ENCODE measurements around the gene EPG5.

The EPG5 gene

DNA sequence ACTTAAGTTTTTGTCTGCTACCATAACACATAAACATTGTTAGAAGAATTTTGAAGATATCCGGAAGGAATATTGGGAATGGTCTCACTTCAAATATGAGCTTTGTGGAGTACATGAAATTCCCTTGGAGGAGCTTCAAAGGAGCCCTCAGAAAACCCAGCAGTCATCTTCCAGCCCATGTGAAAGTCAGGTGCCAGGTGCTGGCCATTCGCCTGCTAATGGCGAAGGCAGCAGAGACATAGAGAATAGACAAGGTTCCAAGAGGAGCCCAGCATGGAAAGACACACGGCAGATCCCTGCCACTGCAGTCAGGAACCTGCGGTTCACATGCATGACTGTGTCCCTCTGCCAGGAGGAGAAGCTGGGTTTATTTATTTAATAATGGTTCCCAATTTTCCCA, 40.0 kb upstream of the EPG5 start:
- TF ChIP-seq, protein P1, sequence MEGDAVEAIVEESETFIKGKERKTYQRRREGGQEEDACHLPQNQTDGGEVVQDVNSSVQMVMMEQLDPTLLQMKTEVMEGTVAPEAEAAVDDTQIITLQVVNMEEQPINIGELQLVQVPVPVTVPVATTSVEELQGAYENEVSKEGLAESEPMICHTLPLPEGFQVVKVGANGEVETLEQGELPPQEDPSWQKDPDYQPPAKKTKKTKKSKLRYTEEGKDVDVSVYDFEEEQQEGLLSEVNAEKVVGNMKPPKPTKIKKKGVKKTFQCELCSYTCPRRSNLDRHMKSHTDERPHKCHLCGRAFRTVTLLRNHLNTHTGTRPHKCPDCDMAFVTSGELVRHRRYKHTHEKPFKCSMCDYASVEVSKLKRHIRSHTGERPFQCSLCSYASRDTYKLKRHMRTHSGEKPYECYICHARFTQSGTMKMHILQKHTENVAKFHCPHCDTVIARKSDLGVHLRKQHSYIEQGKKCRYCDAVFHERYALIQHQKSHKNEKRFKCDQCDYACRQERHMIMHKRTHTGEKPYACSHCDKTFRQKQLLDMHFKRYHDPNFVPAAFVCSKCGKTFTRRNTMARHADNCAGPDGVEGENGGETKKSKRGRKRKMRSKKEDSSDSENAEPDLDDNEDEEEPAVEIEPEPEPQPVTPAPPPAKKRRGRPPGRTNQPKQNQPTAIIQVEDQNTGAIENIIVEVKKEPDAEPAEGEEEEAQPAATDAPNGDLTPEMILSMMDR (IDR thresholded peaks at IDR 0.05; ENCODE audit: control insufficient read depth, extremely low read depth, insufficient read depth) = no peak
- no peak overlapping the region for H3K4me3 ChIP-seq (ENCODE audit: low read depth, low read length)
- no peak for DNase-seq (ENCODE audit: low read depth)

DNA sequence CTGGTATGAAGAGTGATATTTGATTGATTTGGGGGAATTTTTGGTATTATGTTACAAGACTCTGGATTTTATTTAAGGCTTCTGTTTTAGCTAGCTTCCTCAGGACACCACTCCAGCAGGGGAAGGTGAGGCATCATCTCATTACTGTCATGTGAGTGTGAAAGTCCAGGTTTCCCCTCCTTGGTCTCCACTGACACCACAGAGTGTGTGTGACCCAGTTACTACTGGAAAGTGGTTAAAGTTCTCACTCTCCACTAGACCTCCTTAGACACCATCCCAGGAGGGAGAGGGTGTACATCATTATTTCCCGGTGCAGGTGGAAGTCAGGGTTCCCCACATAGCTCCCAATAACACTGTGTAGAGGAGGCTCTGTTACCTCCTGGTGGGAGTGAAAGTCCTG, 35.8 kb upstream of the EPG5 start:
- TF ChIP-seq, protein P1 (IDR thresholded peaks at IDR 0.05; ENCODE audit: control insufficient read depth, extremely low read depth, insufficient read depth) = no peak
- H3K4me3 ChIP-seq (ENCODE audit: low read depth, low read length) = no peak overlapping the region
- no peak for DNase-seq (ENCODE audit: low read depth)

DNA sequence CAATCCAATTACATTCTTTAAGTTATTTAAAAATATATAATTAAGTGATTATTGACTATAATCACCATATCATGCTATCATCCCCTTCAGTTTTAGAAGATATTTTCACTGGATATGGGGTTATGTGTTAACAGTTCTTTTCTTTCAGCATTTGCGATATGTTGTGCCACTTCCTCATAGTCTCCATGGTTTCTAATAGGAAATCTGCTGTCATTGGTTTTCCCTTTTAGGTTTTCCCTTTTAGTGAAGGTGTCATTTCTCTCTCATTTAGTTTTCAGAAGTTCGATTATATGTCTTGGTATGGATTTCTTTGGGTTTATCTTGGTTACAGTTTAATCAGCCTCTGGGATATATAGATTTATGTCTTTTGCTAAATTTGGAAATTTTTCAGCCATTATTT, 34.8 kb upstream of the EPG5 start:
- no peak for DNase-seq (ENCODE audit: low read depth)
- TF ChIP-seq, protein P1 (IDR thresholded peaks at IDR 0.05; ENCODE audit: control insufficient read depth, extremely low read depth, insufficient read depth) = no peak
- H3K4me3 ChIP-seq (ENCODE audit: low read depth, low read length) = no peak overlapping the region

DNA sequence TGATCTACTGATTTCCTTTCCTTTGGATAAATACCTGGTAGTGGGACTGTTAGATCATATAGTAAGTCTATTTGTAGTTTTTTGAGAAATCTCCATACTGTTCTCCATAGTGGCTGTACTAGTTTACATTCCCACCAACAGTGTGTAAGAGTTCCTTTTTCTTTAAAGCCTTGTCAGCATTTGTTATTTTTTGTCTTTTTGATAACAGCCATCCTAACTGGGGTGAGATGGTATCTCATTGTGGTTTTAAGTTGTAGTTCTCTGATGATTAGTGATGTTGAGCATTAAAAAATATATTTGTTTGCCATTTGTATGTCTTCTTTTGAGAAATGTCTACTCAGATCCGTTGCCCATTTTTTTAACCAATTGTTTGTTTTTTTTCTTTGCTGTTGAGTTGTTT, 33.9 kb upstream of the EPG5 start:
- DNase-seq (ENCODE audit: low read depth) = no peak
- no peak overlapping the region for H3K4me3 ChIP-seq (ENCODE audit: low read depth, low read length)
- TF ChIP-seq, protein P1 (IDR thresholded peaks at IDR 0.05; ENCODE audit: control insufficient read depth, extremely low read depth, insufficient read depth) = no peak

DNA sequence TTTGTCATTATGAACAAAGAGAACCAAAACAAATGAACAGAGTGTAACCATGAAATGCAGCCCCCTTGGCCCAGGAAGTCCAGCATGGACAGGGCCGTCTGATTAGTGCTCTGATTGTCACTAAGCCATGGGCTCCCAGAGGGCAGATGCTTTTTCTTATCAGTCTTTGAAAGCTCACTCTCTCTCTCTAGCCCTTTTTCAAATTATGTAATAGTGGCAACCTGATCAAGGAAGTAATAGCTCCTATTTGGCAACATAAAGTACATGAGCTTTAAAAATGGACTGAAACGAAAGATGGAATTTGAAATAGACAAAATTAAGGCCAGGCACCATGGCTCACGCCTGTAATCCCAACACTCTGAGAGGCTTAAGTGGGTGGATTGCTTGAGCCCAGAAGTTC, 32.4 kb upstream of the EPG5 start:
- TF ChIP-seq, protein P1 (IDR thresholded peaks at IDR 0.05; ENCODE audit: control insufficient read depth, extremely low read depth, insufficient read depth) = no peak
- no peak for DNase-seq (ENCODE audit: low read depth)

DNA sequence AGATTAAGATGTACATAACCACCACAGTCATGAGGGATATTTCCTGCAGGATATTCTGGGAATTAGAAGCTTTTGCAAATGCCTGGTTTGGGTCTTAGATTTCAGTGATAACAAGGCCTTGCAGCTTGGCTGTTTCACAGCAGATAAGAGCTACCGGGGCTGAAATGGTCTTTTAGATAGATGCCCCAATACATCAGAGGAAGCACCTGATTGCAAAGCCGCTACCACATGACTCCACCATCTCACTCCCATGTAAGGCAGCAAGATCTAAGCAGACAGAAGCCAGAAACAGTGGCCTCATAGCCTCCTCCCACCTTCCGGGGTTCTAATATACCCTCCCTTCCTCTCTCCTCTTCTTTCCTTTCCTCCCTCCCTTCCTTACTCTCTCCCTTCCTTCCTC, 31.1 kb upstream of the EPG5 start:
- H3K4me3 ChIP-seq (ENCODE audit: low read depth, low read length) = no peak overlapping the region
- TF ChIP-seq, protein P1 (IDR thresholded peaks at IDR 0.05; ENCODE audit: control insufficient read depth, extremely low read depth, insufficient read depth) = no peak
- DNase-seq (ENCODE audit: low read depth) = no peak

More for the DNA sequence above, 32.4 kb upstream of the EPG5 start:
- no peak overlapping the region for H3K4me3 ChIP-seq (ENCODE audit: low read depth, low read length)

DNA sequence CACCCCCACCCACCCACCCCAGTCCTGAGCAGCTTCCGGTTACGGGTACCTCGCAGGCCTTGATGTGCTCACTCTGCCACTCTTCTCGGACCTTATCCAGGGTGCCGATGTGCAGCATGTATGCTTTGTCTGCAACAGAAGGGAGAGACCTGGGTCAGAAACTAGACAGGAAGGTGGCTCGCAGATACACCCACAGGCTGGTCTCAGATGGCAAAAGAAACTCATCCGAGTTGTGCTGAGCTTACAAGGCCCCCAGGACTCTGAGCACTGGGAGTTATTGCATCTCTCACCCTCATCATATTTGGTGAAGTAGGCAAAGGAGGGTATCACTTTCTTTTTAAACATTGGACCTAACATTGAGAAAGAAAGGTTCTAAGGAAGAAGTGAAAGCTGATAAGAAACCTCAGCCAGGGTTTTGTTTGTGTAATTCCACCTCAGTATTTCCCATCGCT, 30.6 kb upstream of the EPG5 start:
- H3K4me3 ChIP-seq (ENCODE audit: low read depth, low read length) = no peak overlapping the region
- no peak for DNase-seq (ENCODE audit: low read depth)
- TF ChIP-seq, protein P1 (IDR thresholded peaks at IDR 0.05; ENCODE audit: control insufficient read depth, extremely low read depth, insufficient read depth) = no peak
